ENCODE data around the gene ZNF598. TPM values are rescaled to one million over a fixed set of nuclear protein-coding genes. Genes with fewer than 3 reads are reported as not detected.

Gene ZNF598
- polyA plus RNA-seq, 2 of the 4 experiments (the other 2 are of a cell fraction), result 17.7 to 33.8 TPM

DNA sequence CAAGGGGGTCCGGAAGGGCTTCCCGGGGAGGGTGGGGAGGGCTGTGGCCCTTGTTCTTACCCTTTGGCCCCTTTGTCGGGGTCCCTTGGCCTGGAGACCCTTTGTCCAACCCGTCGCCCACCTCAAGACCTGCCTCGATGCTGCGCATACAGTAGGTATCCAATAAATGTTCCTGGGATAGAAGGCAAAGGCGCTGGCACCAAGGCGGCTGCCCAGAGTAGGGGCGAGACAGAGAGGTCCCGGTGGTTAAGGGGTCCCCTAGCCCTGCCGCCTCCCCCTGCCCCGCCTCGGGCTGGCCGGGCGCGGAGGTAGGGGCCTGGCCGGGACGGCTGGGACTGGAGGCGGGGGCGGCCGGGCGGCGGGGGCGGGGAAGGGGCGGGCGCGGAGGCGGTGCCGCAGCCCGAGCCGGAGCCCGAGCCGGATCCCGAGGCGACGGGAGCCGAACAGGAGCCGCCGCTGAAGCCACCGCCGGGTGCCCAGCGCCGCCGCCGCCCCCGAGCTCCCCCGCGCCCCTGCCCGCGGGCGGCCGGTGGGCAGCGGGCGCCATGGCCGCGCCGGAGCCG lies 16.9 kb upstream of the ZNF598 start, which contains the start of gene NHERF2:
Gene NHERF2, plus strand, starts transcription at position 442 of the 563 bp plus-strand sequence. Its CDS starts 104 bp downstream, at position 546.
- Histone ChIP-seq H3K4me1 (peaks cover 34% of the 10 kb centered on the region), H3K4me3 (peak within 1 kb of the TSS; percentile 82), H3K9me3 (no peaks in the 10 kb centered on the region), H3K4me2 (peak within 1 kb of the TSS; percentile 97), H3K27ac (peak within 1 kb of the TSS; percentile 81 to 88)
- 36% methylated on average over 9 of the region's 59 CpGs for WGBS (ENCODE audit: missing lambda C conversion rate)
- TF ChIP-seq, protein P1, sequence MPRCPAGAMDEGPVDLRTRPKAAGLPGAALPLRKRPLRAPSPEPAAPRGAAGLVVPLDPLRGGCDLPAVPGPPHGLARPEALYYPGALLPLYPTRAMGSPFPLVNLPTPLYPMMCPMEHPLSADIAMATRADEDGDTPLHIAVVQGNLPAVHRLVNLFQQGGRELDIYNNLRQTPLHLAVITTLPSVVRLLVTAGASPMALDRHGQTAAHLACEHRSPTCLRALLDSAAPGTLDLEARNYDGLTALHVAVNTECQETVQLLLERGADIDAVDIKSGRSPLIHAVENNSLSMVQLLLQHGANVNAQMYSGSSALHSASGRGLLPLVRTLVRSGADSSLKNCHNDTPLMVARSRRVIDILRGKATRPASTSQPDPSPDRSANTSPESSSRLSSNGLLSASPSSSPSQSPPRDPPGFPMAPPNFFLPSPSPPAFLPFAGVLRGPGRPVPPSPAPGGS (IDR thresholded peaks at IDR 0.05), result 0 out of 3 replicates have a peak, but pooled peaks have one; percentile 36
- TF ChIP-seq JUN (IDR thresholded peaks at IDR 0.05), result 0 out of 5 replicates have a peak, but pooled peaks of 1 of the 2 experiments have one; percentile 28
- TF ChIP-seq FOXS1 (CRISPR knock-in tag; IDR thresholded peaks at IDR 0.05), result no peak
- ATAC-seq (peak; percentile 7 to 31; a peak in 3 of 6 replicates), FAIRE-seq (no peak), DNase-seq (ENCODE audit: low read depth in 1 of 2, low spot score in 1 of 2) (no peak)
- CTCF ChIA-PET, result interaction anchor here (0.6 to 7.8 kb wide), 4 partner anchors 10 to 112 kb away, joined by 3 to 117 read pairs (median 6); partner anchors contain the start of gene PKD1
- POLR2A ChIA-PET, result interaction anchor here (0.6 to 1.4 kb wide), 2 partner anchors 14 to 129 kb away, joined by 3 to 8 read pairs; partner anchors contain the start of gene TRAF7

DNA sequence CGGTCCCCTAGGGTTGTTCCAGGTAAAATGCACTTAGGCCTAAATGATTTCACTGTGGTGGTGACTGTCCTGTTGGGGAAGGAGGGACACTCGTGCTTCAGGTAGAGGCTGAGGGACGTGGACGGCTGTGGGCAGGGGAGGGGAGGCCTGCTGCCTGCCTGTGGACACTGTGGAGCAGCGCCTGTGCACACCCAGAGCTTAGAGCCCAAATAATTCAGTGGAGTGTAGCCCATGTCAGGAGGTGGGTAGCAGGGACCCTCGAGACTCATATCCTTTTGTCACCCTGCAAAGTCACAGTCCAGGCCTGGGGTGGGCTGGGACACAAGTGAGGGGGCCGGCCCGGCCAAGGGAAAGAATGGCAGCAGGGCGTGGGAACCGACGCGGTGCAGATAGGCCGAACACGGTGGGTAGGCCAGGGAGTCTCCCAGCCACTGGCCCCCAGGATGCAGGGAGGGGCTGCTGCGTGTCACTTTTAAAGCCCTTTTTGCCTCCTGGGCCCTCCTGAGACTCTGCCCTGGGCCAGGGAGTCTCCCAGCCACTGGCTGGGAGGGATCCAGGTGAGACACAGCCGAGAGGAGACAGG lies 16.3 kb upstream of the ZNF598 start:
- FAIRE-seq, result no peak
- DNase-seq (ENCODE audit: low read depth in 1 of 2, low spot score in 1 of 2), result no peak
- POLR2A ChIA-PET, result no interaction called here
- H3K4me3 ChIP-seq, result peak overlapping the region; percentile 82
- no peaks in the 10 kb centered on the region for H3K9me3 ChIP-seq
- H3K4me1 ChIP-seq, result peaks cover 34% of the 10 kb centered on the region
- 83% methylated on average over 15 of the region's 16 CpGs for WGBS (ENCODE audit: missing lambda C conversion rate)
- TF ChIP-seq RAD21 (conservative IDR thresholded peaks at IDR 0.05 in 1 of 2, IDR thresholded peaks at IDR 0.05 in 1 of 2), result no peak
- TF ChIP-seq REST (IDR thresholded peaks at IDR 0.05), result no peak
- TF ChIP-seq HOXB13 (CRISPR knock-in tag; IDR thresholded peaks at IDR 0.05; ENCODE audit: low read depth), result no peak
- no peak for TF ChIP-seq HES2 (IDR thresholded peaks at IDR 0.05)
- no peak for TF ChIP-seq POLR2A (IDR thresholded peaks at IDR 0.05; ENCODE audit: low read length)
- no peak for TF ChIP-seq EHMT2 (IDR thresholded peaks at IDR 0.05; ENCODE audit: low read depth)
- TF ChIP-seq CEBPB (IDR thresholded peaks at IDR 0.05), result no peak
- no peak for TF ChIP-seq HMGXB4 (CRISPR knock-in tag; IDR thresholded peaks at IDR 0.05; ENCODE audit: borderline replicate concordance)
- TF ChIP-seq, protein P2, sequence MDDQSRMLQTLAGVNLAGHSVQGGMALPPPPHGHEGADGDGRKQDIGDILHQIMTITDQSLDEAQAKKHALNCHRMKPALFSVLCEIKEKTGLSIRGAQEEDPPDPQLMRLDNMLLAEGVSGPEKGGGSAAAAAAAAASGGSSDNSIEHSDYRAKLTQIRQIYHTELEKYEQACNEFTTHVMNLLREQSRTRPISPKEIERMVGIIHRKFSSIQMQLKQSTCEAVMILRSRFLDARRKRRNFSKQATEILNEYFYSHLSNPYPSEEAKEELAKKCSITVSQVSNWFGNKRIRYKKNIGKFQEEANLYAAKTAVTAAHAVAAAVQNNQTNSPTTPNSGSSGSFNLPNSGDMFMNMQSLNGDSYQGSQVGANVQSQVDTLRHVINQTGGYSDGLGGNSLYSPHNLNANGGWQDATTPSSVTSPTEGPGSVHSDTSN (IDR thresholded peaks at IDR 0.05), result no peak
- TF ChIP-seq, protein P3, sequence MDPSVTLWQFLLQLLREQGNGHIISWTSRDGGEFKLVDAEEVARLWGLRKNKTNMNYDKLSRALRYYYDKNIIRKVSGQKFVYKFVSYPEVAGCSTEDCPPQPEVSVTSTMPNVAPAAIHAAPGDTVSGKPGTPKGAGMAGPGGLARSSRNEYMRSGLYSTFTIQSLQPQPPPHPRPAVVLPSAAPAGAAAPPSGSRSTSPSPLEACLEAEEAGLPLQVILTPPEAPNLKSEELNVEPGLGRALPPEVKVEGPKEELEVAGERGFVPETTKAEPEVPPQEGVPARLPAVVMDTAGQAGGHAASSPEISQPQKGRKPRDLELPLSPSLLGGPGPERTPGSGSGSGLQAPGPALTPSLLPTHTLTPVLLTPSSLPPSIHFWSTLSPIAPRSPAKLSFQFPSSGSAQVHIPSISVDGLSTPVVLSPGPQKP (IDR thresholded peaks at IDR 0.05; ENCODE audit: low read depth, low read length), result no peak
- peak overlapping the region; percentile 81 to 88 for H3K27ac ChIP-seq
- peak overlapping the region; percentile 97 for H3K4me2 ChIP-seq
- ATAC-seq, result no peak
- CTCF ChIA-PET, result interaction anchor here (0.6 to 7.8 kb wide), 7 partner anchors 10 to 425 kb away, joined by 3 to 117 read pairs (median 4); partner anchors contain the start of genes ECI1 and PKD1
